DOHH2 (cell line): ENCODE results near the gene KCNMA1.

ENCODE experiments used
- H3F3A ChIP-seq: fragments of 200-600 bp; sonication (generic), shearing (Covaris generic); 2 replicates; pipeline ENCODE4 v1.6.0; 2016; ENCODE audit warnings: antibody characterized with exemption, mild to moderate bottlenecking; ENCODE audit not compliant: control insufficient read depth, insufficient read depth
- H3K27ac ChIP-seq: fragments of 200-600 bp; sonication (generic); 2 replicates; pipeline ENCODE4 v1.5.1; 2014; ENCODE audit warnings: low read depth, mild to moderate bottlenecking, low read length, moderate library complexity
- H3K27me3 ChIP-seq: fragments of 200-600 bp; sonication (generic); 2 replicates; pipeline ENCODE4 v1.6.1; 2014; ENCODE audit warnings: mild to moderate bottlenecking, low read length, mixed read lengths; ENCODE audit not compliant: control insufficient read depth
- H3K36me3 ChIP-seq: fragments of 200-600 bp; sonication (generic); 2 replicates; pipeline ENCODE4 v1.6.1; 2014; ENCODE audit warnings: mild to moderate bottlenecking, low read length, moderate library complexity, mixed read lengths; ENCODE audit not compliant: control insufficient read depth
- H3K4me1 ChIP-seq: fragments of 200-600 bp; sonication (generic); 2 replicates; pipeline ENCODE4 v1.6.1; 2014; ENCODE audit warnings: mild to moderate bottlenecking, low read length, mixed read lengths; ENCODE audit not compliant: control insufficient read depth
- H3K4me2 ChIP-seq: fragments of 200-600 bp; sonication (generic); 2 replicates; pipeline ENCODE4 v1.6.0; 2014; ENCODE audit warnings: mild to moderate bottlenecking, low read length, moderate library complexity
- H3K4me3 ChIP-seq: fragments of 200-600 bp; sonication (generic); 2 replicates; pipeline ENCODE4 v1.5.1; 2014; ENCODE audit warnings: mild to moderate bottlenecking, low read length, mixed read lengths
- H3K79me2 ChIP-seq: fragments of 200-600 bp; sonication (generic); 2 replicates; pipeline ENCODE4 v1.6.1; 2014; ENCODE audit warnings: mild to moderate bottlenecking, low read length, mixed read lengths; ENCODE audit not compliant: control insufficient read depth
- H3K9me2 ChIP-seq: fragments of 200-600 bp; sonication (generic); replicated peaks from 2 replicates; pipeline ENCODE4 v1.6.1; 2014; ENCODE audit warnings: mild to moderate bottlenecking, low read length, mixed read lengths; ENCODE audit not compliant: control insufficient read depth
- H3K9me3 ChIP-seq: fragments of 200-600 bp; sonication (generic); 2 replicates; pipeline ENCODE4 v1.6.1; 2014; ENCODE audit warnings: antibody characterized with exemption, low read length, mixed read lengths; ENCODE audit not compliant: control insufficient read depth, insufficient read depth
- H4K20me1 ChIP-seq: fragments of 200-600 bp; sonication (generic); 2 replicates; pipeline ENCODE4 v1.6.0; 2014; ENCODE audit warnings: low read depth, mild to moderate bottlenecking, antibody characterized with exemption, low read length, moderate library complexity; ENCODE audit not compliant: control insufficient read depth, insufficient read depth
- EZH2phosphoT487 ChIP-seq: fragments of 200-600 bp; sonication (generic); IDR thresholded peaks from 2 replicates; pipeline ENCODE4 v1.6.1; 2017; ENCODE audit warnings: borderline replicate concordance, mild to moderate bottlenecking, antibody characterized with exemption, low read length, moderate library complexity, mixed read lengths
- TF ChIP-seq, protein P1 (sequence below): fragments of 200-600 bp; sonication (generic); IDR thresholded peaks from one replicate; pipeline ENCODE4 v1.5.1; 2014; ENCODE audit warnings: antibody characterized with exemption, mild to moderate bottlenecking, low read depth, low read length; ENCODE audit not compliant: poor library complexity, severe bottlenecking

KCNMA1 gene

DNA sequence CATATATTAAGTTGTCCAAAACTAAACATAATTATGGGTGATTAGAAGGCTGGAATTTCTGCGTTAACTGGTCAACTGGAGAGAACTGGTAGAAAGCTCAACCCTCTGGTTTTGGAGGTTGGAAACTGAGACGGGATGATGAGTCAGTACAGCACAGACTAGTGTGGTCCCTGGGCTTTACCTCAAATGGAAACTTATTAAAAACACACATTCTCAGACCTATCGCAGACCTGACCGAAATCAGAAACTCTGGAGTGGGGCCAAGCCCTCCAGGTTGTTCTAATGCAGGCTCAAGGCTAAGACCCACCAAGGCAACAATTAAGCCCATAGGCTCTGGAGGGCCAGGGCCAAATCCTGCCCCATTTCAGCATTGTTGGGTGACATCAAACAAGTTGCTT lies 136.9 kb downstream of the KCNMA1 start:
- no peak overlapping the region for H3K4me2 ChIP-seq

DNA sequence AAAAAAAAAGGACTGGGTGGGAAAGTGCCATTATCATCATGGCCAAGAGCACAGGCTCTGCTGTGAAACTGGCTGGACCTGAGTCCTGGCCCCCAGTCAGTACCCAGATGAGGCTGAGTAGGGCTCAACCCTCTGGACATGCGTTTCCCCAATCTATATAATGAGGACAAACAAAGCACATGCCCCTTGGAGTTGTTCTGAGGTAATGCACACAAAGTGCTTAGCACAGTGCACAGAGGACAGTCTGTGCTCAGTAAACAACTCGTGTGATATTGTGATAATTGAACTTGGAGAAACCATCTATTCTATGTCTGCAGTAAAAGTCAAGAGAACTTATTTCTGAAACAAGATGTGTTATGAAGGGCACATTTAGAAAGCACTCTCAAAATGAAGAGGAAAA lies 138.8 kb downstream of the KCNMA1 start:
- H3K9me2 ChIP-seq = no peaks in the 10 kb centered on the region
- no peaks in the 10 kb centered on the region for H3K4me1 ChIP-seq
- no peak overlapping the region for H3K4me3 ChIP-seq
- H3F3A ChIP-seq = no peaks in the 10 kb centered on the region
- H4K20me1 ChIP-seq = no peaks in the 10 kb centered on the region
- H3K4me2 ChIP-seq = no peak overlapping the region
- H3K27ac ChIP-seq = no peak overlapping the region
- H3K27me3 ChIP-seq = peaks cover 18% of the 10 kb centered on the region
- no peaks in the 10 kb centered on the region for H3K79me2 ChIP-seq
- no peak for TF ChIP-seq EZH2phosphoT487
- TF ChIP-seq, protein P1, sequence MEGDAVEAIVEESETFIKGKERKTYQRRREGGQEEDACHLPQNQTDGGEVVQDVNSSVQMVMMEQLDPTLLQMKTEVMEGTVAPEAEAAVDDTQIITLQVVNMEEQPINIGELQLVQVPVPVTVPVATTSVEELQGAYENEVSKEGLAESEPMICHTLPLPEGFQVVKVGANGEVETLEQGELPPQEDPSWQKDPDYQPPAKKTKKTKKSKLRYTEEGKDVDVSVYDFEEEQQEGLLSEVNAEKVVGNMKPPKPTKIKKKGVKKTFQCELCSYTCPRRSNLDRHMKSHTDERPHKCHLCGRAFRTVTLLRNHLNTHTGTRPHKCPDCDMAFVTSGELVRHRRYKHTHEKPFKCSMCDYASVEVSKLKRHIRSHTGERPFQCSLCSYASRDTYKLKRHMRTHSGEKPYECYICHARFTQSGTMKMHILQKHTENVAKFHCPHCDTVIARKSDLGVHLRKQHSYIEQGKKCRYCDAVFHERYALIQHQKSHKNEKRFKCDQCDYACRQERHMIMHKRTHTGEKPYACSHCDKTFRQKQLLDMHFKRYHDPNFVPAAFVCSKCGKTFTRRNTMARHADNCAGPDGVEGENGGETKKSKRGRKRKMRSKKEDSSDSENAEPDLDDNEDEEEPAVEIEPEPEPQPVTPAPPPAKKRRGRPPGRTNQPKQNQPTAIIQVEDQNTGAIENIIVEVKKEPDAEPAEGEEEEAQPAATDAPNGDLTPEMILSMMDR = no peak
- no peaks in the 10 kb centered on the region for H3K9me3 ChIP-seq
- H3K36me3 ChIP-seq = no peaks in the 10 kb centered on the region

More for the DNA sequence above, 136.9 kb downstream of the KCNMA1 start:
- no peaks in the 10 kb centered on the region for H3K4me1 ChIP-seq
- no peak overlapping the region for H3K4me3 ChIP-seq
- H4K20me1 ChIP-seq = no peaks in the 10 kb centered on the region
- H3K36me3 ChIP-seq = no peaks in the 10 kb centered on the region
- no peaks in the 10 kb centered on the region for H3K79me2 ChIP-seq
- H3K27me3 ChIP-seq = peaks cover 17% of the 10 kb centered on the region; the same call in 1 of the 2 replicates
- no peaks in the 10 kb centered on the region for H3F3A ChIP-seq
- no peaks in the 10 kb centered on the region for H3K9me3 ChIP-seq
- no peak for TF ChIP-seq EZH2phosphoT487
- TF ChIP-seq, protein P1 = no peak
- no peak overlapping the region for H3K27ac ChIP-seq
- no peaks in the 10 kb centered on the region for H3K9me2 ChIP-seq

GRCh38 chr10:77498210-77498609 lies 139.4 kb downstream of the KCNMA1 start:
- H3K4me2 ChIP-seq = no peak overlapping the region
- H3K9me2 ChIP-seq = no peaks in the 10 kb centered on the region
- H3K79me2 ChIP-seq = no peaks in the 10 kb centered on the region
- no peaks in the 10 kb centered on the region for H3K36me3 ChIP-seq
- H3K27ac ChIP-seq = no peak overlapping the region
- H3K4me1 ChIP-seq = no peaks in the 10 kb centered on the region
- no peak for TF ChIP-seq EZH2phosphoT487
- TF ChIP-seq, protein P1 = no peak
- H3K4me3 ChIP-seq = no peak overlapping the region
- H3F3A ChIP-seq = no peaks in the 10 kb centered on the region
- peaks cover 18% of the 10 kb centered on the region for H3K27me3 ChIP-seq
- H4K20me1 ChIP-seq = no peaks in the 10 kb centered on the region
- no peaks in the 10 kb centered on the region for H3K9me3 ChIP-seq

DNA sequence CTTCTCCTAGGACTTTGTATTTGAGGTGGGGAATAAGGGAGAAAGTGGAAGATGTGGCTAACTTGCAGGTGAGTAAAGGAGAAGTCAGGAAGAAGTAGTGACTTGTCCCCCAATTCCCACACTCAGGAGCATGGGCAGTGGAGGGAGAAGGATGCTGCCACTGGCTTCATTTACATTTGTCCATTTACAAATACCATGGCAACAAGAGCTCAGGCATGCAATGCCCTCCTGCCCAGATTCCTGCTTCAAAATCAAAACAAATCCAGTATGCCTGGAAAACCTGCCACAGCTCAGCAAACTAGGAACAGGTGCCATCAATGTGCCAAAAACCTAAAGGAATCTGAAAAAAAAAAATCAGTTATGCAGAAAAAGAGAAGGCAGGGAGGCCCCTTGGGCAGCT lies 139.9 kb downstream of the KCNMA1 start:
- H3K9me2 ChIP-seq = no peaks in the 10 kb centered on the region
- no peak overlapping the region for H3K4me2 ChIP-seq
- no peaks in the 10 kb centered on the region for H3K9me3 ChIP-seq
- H3F3A ChIP-seq = no peaks in the 10 kb centered on the region
- H3K4me3 ChIP-seq = no peak overlapping the region
- peaks cover 18% of the 10 kb centered on the region for H3K27me3 ChIP-seq
- TF ChIP-seq, protein P1 = no peak
- TF ChIP-seq EZH2phosphoT487 = no peak
- no peaks in the 10 kb centered on the region for H3K4me1 ChIP-seq
- H3K36me3 ChIP-seq = no peaks in the 10 kb centered on the region
- no peaks in the 10 kb centered on the region for H4K20me1 ChIP-seq
- no peak overlapping the region for H3K27ac ChIP-seq
- H3K79me2 ChIP-seq = no peaks in the 10 kb centered on the region
